ENCODE data around the gene VSTM5.

DNA sequence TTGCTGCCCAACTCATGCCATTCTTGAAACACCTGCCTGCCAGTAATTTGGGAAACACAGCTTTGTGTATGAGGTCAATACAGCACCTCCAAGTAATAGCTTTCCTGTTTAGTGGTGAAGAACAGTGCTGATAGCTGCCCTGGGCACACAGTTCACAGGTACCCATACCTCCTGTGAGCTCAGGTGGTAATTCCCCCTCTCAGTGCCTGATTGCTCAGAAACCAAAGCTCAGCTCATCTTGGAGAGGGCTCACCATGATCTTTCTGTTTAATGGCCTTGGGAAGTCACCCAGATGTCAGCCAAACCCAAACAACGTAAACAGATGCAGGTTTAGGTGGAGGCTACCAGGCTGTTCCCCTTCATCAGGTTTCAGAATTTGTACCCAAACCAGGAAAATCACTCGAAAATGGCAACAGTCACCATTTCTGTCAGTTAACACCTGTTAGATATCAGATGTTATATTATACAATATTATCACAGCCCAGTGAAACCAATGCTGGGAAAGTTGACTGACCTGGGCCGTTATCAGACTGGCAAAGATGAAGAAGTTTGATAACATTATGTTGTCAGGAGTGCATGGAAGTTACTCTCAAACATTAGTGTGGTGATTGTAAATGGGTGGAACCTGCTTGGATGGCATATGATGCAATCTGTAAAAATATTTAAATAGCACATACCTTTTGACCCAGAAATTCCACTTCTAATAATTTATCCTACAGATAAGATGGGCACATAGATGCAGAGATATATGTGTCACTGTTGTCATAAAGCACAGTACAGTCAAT is 18.9 kb downstream of the VSTM5 start:
- TF ChIP-seq POLR2A (IDR thresholded peaks at IDR 0.05), result no peak
- TF ChIP-seq EP300 (IDR thresholded peaks at IDR 0.05), result no peak
- TF ChIP-seq POLR2AphosphoS5 (IDR thresholded peaks at IDR 0.05), result no peak

All from sigmoid colon (tissue), 4 donors.